Fibroblast of skin of scalp (primary cell): Measurements from ENCODE around the gene PCIF1.
"Not testable (repeated sequence)": the region's sequence is repeated elsewhere in the genome, so short reads cannot be mapped to it uniquely, and the experiment has no call there.

ENCODE experiments used
- DNase-seq: peaks from one replicate; pipeline ENCODE4 v3.0.0-alpha.2; 2013

The PCIF1 gene

DNA sequence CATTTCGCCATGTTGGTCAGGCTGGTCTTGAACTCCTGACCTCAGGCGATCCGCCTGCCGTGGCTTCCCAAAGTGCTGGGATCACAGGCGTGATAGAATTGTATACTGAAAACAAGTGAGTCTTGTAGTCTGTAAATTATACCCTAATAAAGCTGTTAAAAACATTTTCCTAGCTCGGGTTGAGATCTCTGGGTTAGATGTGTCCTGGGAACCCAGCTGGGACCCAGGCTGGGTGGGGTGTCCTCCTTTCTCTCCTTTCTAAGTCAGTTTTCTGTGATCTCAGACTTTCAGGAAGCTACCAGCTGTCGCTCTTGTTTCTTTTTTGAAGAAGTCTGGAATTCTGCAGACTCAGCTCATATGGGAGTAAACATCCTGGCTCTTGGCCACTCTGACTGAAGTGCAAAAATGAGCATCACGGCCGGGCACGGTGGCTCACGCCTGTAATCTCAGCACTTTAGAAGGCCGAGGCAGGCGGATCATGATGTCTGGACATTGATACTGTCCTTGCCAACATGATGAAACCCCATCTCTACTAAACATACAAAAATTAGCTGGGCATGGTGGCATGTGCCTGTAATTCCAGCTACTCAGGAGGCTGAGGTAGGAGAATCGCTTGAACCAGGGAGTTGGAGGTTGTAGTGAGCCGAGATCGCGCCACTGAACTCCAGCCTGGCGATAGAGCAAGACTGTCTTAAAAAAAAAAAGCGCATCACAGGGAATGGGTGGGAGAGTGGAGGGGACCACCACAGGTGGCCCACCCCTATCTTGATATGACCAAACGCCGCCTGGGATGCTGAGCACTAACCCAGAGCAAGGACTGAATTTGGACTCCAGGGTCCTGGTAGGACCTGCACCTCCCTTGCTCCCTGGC, 9.9 kb upstream of the PCIF1 start:
- DNase-seq = peak; percentile 42

DNA sequence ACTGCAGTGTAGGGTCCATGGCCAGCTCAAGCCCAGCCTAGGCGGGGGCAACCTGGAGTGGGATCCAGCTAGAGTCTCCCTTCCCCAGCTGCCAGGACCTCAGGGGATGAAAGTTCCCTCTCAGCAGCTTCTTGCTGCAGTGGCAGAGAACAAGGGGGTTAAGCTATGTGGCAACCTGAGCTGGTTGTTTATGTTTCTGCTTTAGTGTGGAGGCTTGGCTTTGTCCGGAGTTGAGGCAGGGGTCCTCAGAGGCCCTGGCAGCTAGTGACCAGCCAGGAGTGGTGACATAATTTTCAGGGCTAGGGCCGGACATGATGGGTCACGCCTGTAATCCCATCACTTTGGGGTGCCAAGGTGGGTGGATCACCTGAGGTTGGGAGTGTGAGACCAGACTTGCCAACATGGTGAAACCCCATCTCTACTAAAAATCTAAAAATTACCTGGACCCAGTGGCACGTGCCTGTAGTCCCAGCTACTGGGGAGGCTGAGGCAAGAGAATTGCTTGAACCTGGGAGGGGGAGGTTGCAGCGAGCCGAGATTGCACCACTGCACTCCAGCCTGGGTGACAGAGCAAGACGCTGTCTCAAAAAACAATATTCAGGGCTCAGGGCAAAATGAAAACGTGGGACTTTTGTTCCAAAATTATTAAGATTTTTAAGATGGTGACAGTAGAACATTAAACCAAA, 8.5 kb upstream of the PCIF1 start:
- no peak for DNase-seq

DNA sequence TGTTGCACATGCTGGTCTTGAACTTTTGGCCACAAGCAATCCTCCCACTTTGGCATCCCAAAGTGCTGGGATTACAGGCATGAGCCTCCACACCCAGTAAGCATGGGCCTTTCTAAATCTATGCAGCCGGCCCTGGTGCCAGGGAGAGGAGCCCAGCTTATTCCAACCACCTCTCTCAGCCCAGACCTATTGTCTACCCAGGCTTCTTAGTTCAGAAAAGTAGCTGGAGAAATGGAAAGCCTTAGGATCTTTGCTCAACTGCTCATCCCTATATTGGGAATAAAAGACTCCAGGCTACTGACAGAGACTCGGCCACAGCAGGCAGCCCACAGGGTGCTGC, 7.8 kb upstream of the PCIF1 start:
- DNase-seq = no peak

DNA sequence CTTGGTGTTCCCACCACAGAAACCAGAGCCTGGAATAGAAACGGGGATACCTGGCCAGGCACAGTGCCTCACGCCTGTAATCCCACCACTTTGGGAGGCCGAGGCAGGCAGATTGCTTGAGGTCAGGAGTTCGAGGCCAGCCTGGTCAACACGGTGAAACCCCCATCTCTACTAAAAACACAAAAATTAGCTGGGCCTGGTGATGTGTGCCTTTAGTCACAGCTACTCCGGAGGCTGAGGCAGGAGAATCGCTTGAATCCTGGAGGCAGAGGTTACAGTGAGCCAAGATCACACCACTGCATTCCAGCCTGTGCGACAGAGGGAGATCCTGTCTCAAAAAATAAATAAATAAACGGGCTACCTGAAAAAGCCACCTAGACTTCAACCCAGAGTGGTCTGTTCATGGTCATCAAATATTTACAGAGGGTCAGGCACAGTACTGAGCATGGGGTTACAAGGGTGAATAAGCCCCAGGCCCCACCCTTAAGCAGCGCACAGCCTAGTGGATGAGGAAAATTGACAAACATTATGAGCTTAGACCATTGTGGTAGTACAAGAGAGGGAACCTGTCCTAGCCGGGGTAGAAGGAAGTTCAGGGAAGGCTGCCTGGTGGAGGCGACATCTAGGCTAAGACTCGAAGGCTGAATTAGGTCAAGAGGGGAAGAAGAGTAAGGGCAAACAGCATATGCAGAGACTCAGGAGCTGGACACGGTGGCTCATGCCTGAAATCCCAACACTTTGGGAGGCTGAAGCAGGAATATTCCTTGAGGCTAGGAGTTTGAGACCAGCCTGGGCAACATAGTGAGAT, 7.2 kb upstream of the PCIF1 start:
- DNase-seq = no peak

DNA sequence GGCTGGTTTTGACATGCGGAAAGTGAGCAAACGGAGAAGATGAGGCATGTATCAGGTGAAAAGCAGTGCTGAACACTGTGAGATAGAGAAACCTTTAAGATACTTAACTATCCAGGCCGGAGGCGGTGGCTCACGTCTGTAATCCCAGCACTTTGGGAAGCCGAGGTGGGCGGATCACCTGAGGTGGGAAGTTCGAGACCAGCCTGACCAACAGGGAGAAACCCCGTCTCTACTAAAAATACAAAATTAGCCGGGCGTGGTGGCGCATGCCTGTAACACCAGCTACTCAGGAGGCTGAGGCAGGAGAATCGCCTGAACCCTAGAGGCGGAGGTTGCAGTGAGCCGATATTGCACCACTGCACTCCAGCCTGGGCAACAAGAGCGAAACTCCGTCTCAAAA, 2.8 kb upstream of the PCIF1 start:
- not testable (repeated sequence) for DNase-seq

DNA sequence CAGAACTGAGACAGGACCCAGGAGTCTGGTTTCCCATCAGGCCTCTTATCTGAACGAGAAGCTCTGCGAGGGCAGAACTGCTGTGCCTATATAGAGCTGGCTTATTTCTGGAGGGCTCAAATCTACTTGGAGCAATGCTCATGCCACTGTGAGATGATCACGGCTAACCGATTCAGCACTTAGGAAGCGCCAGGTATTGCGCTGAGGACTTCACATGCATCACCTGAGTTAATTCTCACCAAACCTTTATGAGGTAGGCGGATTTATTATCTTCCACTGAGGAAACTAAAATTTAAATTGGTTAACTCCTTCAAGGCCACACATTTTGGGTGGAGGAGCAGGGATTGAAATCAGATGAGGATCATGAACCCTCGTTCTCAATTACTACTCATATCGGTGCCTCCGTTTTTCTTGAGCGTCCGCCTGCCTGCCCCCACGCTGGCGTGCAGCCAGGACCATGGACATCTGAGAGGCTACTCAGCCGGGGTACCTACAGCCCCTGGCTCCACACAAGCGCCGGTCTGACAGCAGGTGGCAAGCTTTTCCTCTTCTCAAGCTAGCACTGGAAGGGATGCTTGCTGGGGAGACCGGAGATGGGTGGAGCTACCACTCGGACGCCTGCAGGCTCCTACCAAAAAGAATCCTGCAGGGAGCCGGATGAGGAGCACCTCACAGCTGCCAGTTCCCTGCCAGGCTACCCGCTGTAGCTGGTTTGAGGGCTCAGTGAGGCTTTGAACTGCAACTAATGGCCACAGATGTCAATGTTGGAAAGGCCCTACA, 1.0 kb upstream of the PCIF1 start:
- DNase-seq = peak; percentile 74

DNA sequence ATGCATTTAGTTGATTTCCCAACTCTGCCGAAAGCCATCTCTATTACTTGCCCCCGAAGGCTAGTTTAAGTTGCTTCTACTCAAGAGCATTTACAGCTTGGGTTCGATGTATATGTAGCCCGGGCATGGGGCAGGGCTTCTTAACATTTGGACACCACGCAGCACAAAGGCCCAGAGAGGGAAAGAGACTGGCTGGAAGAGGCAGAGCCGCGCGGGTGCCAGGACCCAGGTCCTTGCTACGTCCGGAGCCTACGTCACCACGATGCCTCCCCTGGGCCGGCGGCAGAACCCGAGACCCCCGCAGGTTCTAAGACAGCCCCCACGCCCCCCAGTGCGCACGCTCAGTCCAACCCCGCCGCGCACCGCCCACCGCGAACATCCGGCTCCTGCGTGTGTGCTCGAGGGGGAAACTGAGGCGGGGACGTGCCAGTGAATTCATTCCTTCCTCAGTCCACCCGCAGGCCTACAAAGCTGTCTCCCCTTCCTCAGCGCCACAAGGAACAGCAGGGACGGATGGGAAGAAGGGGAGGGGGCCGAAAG, 367 bp upstream of the PCIF1 start:
- peak; percentile 38 for DNase-seq

DNA sequence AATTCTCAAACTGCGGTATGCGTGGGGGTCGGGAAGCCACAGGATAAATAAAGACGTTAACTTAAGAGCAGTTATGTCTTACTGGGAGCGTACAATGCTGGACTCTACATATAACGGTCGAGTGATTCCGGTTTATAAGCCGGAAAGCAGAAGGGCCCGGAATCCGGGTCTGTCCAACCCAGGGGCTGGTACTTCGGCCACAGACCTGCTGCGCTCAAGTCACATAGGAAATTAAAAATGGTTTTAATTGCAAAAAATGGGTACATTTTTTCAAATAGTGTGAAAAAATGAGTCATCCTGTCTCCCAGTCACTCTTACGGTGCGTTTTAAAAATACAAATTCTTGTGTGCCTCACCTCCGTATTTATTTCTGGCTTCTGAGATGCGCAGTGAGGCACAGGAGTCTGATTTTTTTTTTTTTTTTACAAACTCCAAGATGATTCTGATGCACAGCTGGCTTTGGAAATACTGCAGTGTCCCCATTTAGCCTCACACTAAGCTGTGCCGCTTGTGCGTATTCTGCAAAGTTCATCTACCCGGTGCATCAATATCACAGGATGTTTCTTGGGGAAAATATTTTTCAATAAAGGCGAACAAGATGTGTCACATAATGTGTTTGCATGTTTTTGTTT, 1.0 kb downstream of the PCIF1 start:
- DNase-seq = no peak

DNA sequence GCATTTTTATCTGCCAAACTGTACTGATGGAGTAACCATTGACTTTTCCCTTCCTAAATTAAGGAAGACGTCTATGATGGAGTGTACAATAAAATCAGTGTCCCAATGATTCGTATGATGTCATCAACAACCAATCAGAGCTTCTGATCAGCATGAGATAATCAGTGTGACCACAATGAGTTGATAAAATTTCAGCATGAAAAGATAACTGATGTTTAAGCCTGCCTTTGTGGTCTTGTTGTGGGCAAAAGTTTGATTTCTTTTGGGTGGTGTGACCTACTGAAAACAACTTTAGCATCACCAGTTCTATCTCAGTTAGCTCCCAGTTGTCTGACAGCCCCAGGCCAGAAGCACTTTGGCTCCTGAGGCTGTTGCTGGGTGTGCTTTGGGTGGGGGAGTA, 3.3 kb downstream of the PCIF1 start:
- DNase-seq = no peak

DNA sequence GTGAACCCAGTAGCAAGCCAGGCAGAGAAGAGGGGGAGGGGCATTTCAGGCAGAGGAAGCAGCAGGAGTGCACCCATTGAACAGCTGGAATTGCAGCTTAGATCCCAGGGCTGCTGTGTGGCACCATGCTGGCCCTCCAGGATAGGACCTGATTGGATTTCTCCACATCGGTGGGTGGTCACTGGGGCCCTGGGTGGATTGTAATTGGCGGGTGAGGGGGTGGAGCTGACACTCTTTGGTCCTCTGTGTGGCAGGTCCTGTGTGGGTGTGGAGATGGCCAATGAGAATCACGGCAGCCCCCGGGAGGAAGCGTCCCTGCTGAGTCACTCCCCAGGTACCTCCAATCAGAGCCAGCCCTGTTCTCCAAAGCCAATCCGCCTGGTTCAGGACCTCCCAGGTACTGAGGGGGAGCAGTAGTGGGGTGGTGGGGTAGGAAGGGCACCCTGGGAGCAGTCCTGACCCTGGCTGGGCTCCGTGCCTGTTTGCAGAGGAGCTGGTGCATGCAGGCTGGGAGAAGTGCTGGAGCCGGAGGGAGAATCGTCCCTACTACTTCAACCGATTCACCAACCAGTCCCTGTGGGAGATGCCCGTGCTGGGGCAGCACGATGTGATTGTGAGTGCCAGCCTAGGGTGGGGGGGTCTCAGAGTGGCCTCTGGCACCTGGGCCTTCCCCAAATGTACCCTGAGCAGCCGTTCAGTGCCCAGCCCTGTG, 4.4 kb downstream of the PCIF1 start:
- no peak for DNase-seq

DNA sequence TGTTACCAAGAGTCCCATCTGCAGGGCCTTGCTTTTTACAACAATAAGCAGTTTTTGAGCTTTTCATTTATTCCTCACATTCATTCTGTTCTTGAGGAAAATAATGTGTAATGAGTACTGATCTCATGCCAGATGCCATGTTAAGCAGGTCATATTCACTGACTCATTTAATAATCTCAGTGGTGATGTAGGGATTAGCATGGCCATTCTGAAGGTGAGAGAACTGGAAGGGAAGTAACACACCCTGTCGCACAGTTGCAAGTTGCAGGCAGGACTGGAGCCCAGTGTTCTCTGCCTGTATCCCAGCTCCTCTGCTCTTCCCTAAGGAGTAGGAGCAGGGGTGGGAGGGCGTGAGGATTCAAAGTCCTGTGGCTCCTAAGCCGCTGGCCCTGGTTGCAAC, 5.6 kb downstream of the PCIF1 start:
- no peak for DNase-seq

DNA sequence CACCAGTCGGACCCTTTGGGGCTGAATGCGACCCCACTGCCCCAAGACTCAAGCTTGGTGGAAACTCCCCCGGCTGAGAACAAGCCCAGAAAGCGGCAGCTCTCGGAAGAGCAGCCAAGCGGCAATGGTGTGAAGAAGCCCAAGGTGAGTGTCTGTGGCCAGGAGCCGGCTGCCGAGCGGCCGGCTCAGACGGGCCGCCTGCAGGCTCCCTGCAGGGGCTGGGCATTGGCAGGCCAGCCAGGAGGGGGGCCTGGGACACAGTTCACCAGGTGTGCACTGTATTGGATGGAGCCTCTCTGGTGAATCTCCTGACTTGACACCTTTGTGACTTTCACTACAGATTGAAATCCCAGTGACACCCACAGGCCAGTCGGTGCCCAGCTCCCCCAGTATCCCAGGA, 6.0 kb downstream of the PCIF1 start:
- DNase-seq = no peak

DNA sequence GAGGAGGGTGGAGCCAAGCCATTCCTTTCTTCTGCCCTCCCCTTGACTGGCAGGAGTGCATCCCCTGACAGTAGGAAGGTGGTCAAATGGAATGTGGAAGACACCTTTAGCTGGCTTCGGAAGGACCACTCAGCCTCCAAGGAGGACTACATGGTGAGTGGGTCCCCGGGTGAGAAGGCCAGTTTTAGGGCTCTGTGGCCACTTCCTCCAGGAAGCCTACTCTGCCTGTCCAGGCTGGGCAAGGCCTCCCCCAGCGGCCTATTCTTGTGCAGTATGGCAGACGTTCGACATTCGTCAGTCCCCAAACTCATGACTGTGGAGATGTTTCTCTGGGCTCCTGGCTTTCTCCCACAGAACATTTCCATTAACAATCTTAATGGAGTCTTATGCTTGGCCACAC, 9.1 kb downstream of the PCIF1 start:
- no peak for DNase-seq

DNA sequence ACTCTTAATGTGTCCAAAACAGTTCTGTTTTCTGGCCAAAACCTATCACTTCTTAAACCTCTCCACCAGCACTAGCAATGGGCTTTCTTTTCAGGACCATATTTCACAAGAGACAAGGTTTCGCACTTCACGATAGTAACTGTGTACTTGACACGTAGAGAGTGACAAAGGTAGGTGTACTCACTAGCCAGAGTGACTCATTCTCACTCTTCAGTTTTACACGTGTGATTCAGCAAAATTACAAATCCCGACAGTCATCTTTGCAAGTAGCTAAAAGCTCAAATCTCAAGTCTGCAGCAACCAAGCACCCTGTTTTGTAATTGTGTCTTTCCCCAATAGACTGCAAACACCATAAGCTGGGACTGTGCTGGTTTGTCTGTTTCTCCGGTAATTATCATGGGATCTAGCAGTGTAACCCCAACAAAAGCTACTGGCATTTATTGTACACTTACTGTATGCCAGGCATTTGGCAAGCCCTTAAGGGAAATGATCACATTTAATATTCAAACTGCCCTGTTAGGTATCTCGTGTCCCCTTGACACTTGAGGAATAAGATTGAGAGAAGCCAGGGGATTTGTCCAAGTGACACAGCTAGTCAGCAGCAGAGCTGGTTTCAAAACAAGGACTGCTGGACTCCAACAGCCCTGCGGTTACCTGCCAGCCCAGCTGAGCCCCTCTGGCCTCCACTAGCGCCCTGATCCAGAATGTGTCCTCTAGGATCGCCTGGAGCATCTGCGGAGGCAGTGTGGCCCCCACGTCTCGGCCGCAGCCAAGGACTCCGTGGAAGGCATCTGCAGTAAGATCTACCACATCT, 9.9 kb downstream of the PCIF1 start:
- DNase-seq = no peak

DNA sequence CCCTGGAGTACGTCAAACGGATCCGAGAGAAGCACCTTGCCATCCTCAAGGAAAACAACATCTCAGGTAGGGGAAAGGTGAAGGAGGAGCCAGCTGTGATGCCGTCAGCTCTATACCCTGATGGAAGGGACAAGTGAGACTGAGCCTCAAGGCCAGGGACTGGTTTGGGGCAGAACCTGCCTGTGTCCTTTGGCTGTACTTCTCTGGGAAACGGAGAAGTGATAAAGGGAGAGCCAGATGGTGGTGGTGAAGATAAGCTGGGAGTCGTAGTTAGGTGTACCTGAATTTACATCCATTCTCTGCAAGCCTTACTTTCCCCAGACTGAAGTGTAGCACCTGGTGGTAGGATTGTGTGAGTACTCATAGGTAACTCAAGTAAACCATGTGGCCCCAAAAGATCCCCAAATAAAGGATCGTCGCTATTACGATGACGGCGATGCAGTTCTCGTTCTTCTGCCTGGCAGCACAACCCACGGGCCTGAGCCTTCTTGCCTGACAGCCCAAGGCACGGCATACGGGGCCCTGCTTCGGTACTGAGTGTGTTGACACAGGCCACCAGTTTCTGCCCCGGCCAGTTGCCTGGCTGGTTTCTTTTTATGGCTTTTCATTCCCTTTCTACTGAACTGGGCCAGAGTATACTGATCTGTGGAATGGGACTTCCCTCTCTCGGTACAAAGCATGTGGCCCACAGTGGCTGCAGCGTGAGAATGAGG, 10.6 kb downstream of the PCIF1 start:
- no peak for DNase-seq

DNA sequence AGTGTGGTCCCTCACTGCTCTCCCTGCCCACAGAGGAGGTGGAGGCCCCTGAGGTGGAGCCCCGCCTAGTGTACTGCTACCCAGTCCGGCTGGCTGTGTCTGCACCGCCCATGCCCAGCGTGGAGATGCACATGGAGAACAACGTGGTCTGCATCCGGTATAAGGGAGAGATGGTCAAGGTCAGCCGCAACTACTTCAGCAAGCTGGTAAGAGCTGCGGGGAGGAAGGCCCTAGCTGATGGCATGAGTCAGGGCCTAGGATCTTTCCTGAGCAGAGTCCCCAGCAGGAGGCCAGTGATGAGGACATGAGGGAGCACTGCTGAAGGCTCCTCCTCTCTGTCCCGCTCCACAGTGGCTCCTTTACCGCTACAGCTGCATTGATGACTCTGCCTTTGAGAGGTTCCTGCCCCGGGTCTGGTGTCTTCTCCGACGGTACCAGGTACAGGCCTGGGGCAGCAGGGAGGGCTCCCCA, 11.2 kb downstream of the PCIF1 start:
- DNase-seq = peak; percentile 58

DNA sequence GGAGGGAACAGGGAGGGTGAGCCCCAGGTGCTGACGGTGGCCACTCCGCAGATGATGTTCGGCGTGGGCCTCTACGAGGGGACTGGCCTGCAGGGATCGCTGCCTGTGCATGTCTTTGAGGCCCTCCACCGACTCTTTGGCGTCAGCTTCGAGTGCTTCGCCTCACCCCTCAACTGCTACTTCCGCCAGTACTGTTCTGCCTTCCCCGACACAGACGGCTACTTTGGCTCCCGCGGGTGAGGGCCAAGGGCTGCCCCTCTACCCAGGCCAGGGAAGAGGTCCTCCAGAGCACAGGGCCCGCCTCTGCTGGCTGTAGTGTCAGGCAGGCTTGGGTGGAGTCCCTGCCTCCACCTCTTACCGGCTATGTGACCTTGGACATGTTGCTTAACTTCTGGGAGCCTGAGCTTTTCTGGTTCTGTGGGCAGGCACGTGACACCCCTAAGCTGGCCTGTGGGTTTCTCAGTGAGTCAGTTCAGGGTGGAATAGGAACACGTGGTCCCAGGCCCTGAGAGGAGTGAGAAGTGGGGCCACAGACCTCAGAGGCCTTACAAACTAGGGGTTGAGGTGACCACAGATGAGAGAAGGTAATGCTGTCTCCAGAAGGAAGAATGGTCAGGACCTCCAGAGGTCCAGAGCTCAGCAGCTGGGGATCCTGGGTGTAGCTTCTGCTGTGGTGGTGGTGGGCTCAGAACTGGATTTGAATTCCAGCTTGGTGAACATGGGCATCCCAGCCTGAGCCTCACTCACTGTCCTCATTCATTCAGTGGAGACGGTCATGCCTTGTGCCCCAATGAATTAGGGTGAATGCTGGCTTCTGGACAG, 11.9 kb downstream of the PCIF1 start:
- no peak for DNase-seq

DNA sequence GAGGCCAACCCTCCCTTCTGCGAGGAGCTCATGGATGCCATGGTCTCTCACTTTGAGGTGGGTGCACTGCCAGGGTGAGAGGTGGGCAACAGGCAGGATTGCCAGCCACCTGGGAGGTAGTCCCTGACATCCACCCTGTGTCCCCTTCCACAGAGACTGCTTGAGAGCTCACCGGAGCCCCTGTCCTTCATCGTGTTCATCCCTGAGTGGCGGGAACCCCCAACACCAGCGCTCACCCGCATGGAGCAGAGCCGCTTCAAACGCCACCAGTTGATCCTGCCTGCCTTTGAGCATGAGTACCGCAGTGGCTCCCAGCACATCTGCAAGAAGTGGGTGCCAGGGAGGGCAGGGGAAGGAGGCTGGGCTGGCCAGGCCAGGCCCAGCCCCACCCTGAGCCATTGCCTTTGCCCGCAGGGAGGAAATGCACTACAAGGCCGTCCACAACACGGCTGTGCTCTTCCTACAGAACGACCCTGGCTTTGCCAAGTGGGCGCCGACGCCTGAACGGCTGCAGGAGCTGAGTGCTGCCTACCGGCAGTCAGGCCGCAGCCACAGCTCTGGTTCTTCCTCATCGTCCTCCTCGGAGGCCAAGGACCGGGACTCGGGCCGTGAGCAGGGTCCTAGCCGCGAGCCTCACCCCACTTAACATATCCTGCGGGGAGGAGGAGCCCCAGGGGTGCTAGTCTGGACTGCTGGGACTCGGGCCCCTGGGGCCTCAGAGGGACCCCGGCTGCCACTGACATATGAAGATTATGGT, 12.8 kb downstream of the PCIF1 start:
- no peak for DNase-seq
